Measurements from ENCODE around the gene PDE8A. TPM values are rescaled to one million over a fixed set of nuclear protein-coding genes. Genes with fewer than 3 reads are reported as not detected.

The PDE8A gene
- total and polyA plus RNA-seq, 2 experiments from 2014 or later: 5.6 to 7.5 TPM

GRCh38 chr15:84991014-84991712 is 9.5 kb downstream of the PDE8A start (continued):
- TF ChIP-seq REST (IDR thresholded peaks at IDR 0.05; ENCODE audit: unreplicated experiment): no peak

DNA sequence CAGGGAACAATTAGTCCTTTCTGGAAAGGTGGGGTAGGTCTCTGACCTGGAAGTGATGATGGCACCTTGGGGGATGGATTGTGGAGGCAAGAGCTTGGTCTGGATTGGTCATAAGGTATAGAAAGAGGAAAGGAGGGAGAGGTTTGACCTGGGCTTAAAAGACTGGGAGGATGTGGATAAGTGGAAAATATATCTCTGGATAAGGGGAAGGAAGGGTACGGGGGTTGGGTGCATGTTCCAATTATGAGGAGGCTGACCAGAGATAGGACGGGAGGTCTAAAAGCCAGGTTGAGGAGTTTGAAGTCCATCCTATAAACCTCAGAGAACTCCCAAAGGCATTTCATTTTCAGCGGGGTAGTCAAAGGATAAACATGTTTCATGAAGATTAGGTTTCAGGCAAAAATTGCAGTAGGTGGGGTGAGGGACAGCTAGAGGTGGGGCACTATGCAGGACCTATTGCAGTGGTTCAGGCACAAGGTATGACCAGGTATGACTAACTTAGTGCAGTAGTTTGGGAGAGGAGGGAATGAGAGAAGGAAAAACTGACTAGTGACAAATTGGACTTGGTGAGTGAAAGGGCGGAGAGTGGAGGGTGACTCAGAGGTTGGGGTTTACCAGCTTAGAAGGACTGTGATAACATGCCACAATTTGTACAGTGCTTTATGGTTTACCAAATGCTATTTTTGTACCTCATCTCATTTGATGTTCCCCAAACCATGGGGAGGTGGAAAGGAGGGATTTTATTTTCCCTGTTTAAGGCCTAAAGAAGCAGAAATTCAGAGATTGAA is 10.7 kb downstream of the PDE8A start:
- H3F3A ChIP-seq (replicated peaks; ENCODE audit: low read depth): no peaks in the 10 kb centered on the region
- no peak overlapping the region for H3K4me2 ChIP-seq
- H3K36me3 Mint-ChIP-seq (ENCODE audit: low read depth): no peaks in the 10 kb centered on the region; the same call in 2 of the 3 replicates
- H3K9me3 Mint-ChIP-seq: no peaks in the 10 kb centered on the region
- H3K36me3 ChIP-seq (ENCODE audit: insufficient read depth): no peaks in the 10 kb centered on the region
- no peak overlapping the region for H2AFZ ChIP-seq
- no peaks in the 10 kb centered on the region for H4K20me1 ChIP-seq (replicated peaks; ENCODE audit: insufficient read depth)
- H3K4me3 Mint-ChIP-seq: no peak overlapping the region
- no peak overlapping the region for H3K27ac Mint-ChIP-seq
- no peaks in the 10 kb centered on the region for H3K27me3 ChIP-seq (ENCODE audit: insufficient read depth)
- peaks cover 6% of the 10 kb centered on the region; the same call in 2 of the 3 replicates for H3K4me1 Mint-ChIP-seq
- H3K79me2 ChIP-seq (replicated peaks; ENCODE audit: insufficient read depth): peaks cover 10% of the 10 kb centered on the region; the same call in 1 of the 2 replicates
- no peaks in the 10 kb centered on the region for H3K9me2 ChIP-seq (ENCODE audit: insufficient read depth)
- H3K27me3 Mint-ChIP-seq (ENCODE audit: insufficient read depth, low read depth, poor library complexity): no peaks in the 10 kb centered on the region
- H3K4me1 ChIP-seq (ENCODE audit: insufficient read depth): peaks cover 11% of the 10 kb centered on the region; the same call in 1 of the 2 replicates
- no peak overlapping the region for H3K27ac ChIP-seq (ENCODE audit: low read depth)
- ATAC-seq (no peak), DNase-seq (ENCODE audit: low spot score) (no peak)
- no peak overlapping the region for H3K4me3 ChIP-seq
- no peak for TF ChIP-seq POLR2AphosphoS5 (IDR thresholded peaks at IDR 0.05; ENCODE audit: low read depth)
- TF ChIP-seq NANOG (IDR thresholded peaks at IDR 0.05; ENCODE audit: borderline replicate concordance): no peak
- no peak for TF ChIP-seq EZH2 (IDR thresholded peaks at IDR 0.05; ENCODE audit: low read depth, unreplicated experiment)
- no peak for TF ChIP-seq CTCF (conservative IDR thresholded peaks at IDR 0.05; ENCODE audit: low read depth in 2 of 2)
- TF ChIP-seq CREB1 (CRISPR knock-in tag; IDR thresholded peaks at IDR 0.05; ENCODE audit: low read depth): no peak
- TF ChIP-seq ZNF462 (CRISPR knock-in tag; IDR thresholded peaks at IDR 0.05): no peak
- TF ChIP-seq EZH2phosphoT487 (IDR thresholded peaks at IDR 0.05; ENCODE audit: unreplicated experiment): no peak
- TF ChIP-seq ZNF114 (CRISPR knock-in tag; IDR thresholded peaks at IDR 0.05): no peak
- no peak for TF ChIP-seq STAT1 (IDR thresholded peaks at IDR 0.05; ENCODE audit: unreplicated experiment)
- no peak for TF ChIP-seq ETS1 (IDR thresholded peaks at IDR 0.05)
